Measurements from ENCODE around the gene CAMKV. TPM values are rescaled to one million over a fixed set of nuclear protein-coding genes. Genes with fewer than 3 reads are reported as not detected.

The CAMKV gene
- total RNA-seq, 1 donor from 2014 or later = not detected

- DNase-seq (ENCODE audit: extremely low spot score in 2 of 2) = no peak
- intact Hi-C loops (cut with DNase I) = no loop called here
- Histone ChIP-seq H3K27ac (no peak overlapping the region), H3K4me1 (peaks cover 5% of the 10 kb centered on the region), H3K36me3 (peaks cover 0 to 17% of the 10 kb centered on the region in 2 donors), H3K27me3 (no peaks in the 10 kb centered on the region), H3K4me3 (no peak overlapping the region), H3K9me3 (no peaks in the 10 kb centered on the region)
- no peak for TF ChIP-seq POLR2AphosphoS5 (IDR thresholded peaks at IDR 0.05; ENCODE audit: insufficient read depth in 1 of 2, low read depth in 1 of 2)
- TF ChIP-seq POLR2A (IDR thresholded peaks at IDR 0.05) = no peak
- TF ChIP-seq CTCF (IDR thresholded peaks at IDR 0.05) = no peak
Observed at GRCh38 chr3:49911611-49912010, 41.9 kb upstream of the CAMKV start.

GRCh38 chr3:49911124-49911420 lies 41.4 kb upstream of the CAMKV start:
- intact Hi-C loops (cut with DNase I) = no loop called here
- no peak for DNase-seq (ENCODE audit: extremely low spot score in 2 of 2)
- no peak for TF ChIP-seq CTCF (IDR thresholded peaks at IDR 0.05)
- TF ChIP-seq POLR2AphosphoS5 (IDR thresholded peaks at IDR 0.05; ENCODE audit: insufficient read depth in 1 of 2, low read depth in 1 of 2) = no peak
- no peak for TF ChIP-seq POLR2A (IDR thresholded peaks at IDR 0.05)
- Histone ChIP-seq H3K36me3 (peaks cover 0 to 17% of the 10 kb centered on the region in 2 donors), H3K9me3 (no peaks in the 10 kb centered on the region), H3K27me3 (no peaks in the 10 kb centered on the region), H3K27ac (no peak overlapping the region), H3K4me1 (peaks cover 11% of the 10 kb centered on the region), H3K4me3 (no peak overlapping the region)

GRCh38 chr3:49910409-49911123 lies 40.9 kb upstream of the CAMKV start:
- intact Hi-C loops (cut with DNase I) = no loop called here
- peaks cover 16% of the 10 kb centered on the region for H3K4me1 ChIP-seq
- no peaks in the 10 kb centered on the region for H3K9me3 ChIP-seq
- H3K36me3 ChIP-seq = peaks cover 0 to 17% of the 10 kb centered on the region in 2 donors
- H3K27ac ChIP-seq = no peak overlapping the region
- no peaks in the 10 kb centered on the region for H3K27me3 ChIP-seq
- no peak overlapping the region for H3K4me3 ChIP-seq
- no peak for DNase-seq (ENCODE audit: extremely low spot score in 2 of 2)
- TF ChIP-seq CTCF (IDR thresholded peaks at IDR 0.05) (no peak), POLR2A (IDR thresholded peaks at IDR 0.05) (no peak), POLR2AphosphoS5 (IDR thresholded peaks at IDR 0.05; ENCODE audit: insufficient read depth in 1 of 2, low read depth in 1 of 2) (no peak)

- no peak overlapping the region for H3K4me3 ChIP-seq
- no peaks in the 10 kb centered on the region for H3K9me3 ChIP-seq
- TF ChIP-seq POLR2A (IDR thresholded peaks at IDR 0.05) = no peak
- no peak for TF ChIP-seq POLR2AphosphoS5 (IDR thresholded peaks at IDR 0.05; ENCODE audit: insufficient read depth in 1 of 2, low read depth in 1 of 2)
- no peak for TF ChIP-seq CTCF (IDR thresholded peaks at IDR 0.05)
- peaks cover 36% of the 10 kb centered on the region for H3K4me1 ChIP-seq
- peaks cover 0 to 17% of the 10 kb centered on the region in 2 donors for H3K36me3 ChIP-seq
- intact Hi-C loops (cut with DNase I) = no loop called here
- H3K27me3 ChIP-seq = no peaks in the 10 kb centered on the region
- no peak for DNase-seq (ENCODE audit: extremely low spot score in 2 of 2)
- H3K27ac ChIP-seq = no peak overlapping the region
Observed at GRCh38 chr3:49908373-49909199, 38.9 kb upstream of the CAMKV start.

Data from vagina (tissue), 2 donors.